Activated T-helper 17 cell treated with anti-CD3 and anti-CD28 coated beads, Interleukin-2, amount 50 U/mL, for 72 hours (primary cell): ENCODE results near the gene CDH7. TPM values are rescaled to one million over a fixed set of nuclear protein-coding genes. Genes with fewer than 3 reads are reported as not detected.

Source experiments
- ATAC-seq: fragments of 150-1000 bp; cut with Tn5 transposase; replicated peaks from 2 replicates; pipeline ENCODE4 v1.10.0; 2021; ENCODE audit warnings: mild to moderate bottlenecking, moderate library complexity
- H3K27ac Mint-ChIP-seq: one replicate; pipeline ENCODE4 v1.8.0; 2022; ENCODE audit warnings: mixed read lengths
- H3K27me3 Mint-ChIP-seq: one replicate; pipeline ENCODE4 v1.8.0; 2022; ENCODE audit warnings: mixed read lengths
- H3K36me3 Mint-ChIP-seq: one replicate; pipeline ENCODE4 v1.8.0; 2022; ENCODE audit warnings: low read depth, mild to moderate bottlenecking, mixed read lengths
- H3K4me1 Mint-ChIP-seq: one replicate; pipeline ENCODE4 v1.8.0; 2022; ENCODE audit warnings: mixed read lengths
- H3K4me3 Mint-ChIP-seq: one replicate; pipeline ENCODE4 v1.8.0; 2022; ENCODE audit warnings: mild to moderate bottlenecking, mixed read lengths
- H3K9me3 Mint-ChIP-seq: one replicate; pipeline ENCODE4 v1.8.0; 2022; ENCODE audit warnings: mixed read lengths
- total RNA-seq, 2 donors: library from RNA; stranded (reverse); gene quantifications; one replicate each; pipeline ENCODE4 v1.2.3, GENCODE V29; 2022

CDH7 gene
- not detected for total RNA-seq

DNA sequence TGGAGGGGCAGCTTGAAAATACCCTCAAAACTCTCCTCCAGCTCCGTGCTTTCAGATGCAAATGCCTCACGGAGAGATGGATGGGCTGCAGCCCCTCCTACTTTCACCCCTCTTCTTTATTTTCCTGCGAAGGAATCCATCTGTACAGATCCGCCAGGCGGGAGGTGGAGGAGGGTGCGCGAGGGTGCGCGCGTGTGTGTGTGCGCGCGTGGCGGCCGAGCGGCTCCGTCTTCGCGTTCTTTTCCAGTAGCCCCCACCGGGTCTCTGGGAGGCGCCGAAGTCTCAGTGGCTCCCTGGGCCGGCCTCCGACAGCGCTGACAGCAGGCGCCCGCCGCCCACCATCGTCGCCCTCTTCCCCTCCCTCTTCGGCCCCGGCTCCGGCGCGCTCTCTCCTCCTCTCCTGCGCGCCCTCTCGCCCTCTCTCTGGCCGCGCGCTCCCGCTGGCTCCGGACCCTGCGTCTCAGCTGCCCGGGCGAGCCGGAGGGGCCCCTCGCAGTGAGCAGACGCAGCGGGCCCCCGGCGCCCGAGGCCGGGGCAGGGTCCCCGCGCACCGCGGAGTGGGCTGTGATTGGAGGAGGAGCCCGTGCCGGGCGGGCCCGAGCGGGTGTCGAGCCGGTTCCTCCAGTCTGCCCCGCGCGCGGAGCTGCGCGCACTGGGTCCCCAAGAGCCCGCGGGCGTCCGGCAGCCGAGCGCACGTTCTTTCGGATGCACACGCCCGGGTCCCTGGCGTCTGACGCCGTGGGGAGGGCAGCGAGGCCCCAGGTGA lies at the start of gene CDH7:
Gene CDH7 (plus strand): TSS at position 624 of the 766 bp plus-strand sequence. CDS start 11,831 bp downstream, outside the sequence.
- Mint-ChIP-seq H3K27me3 (peaks cover 7% of the 10 kb centered on the region), H3K27ac (no peak within 1 kb of the TSS), H3K4me1 (peaks cover 5% of the 10 kb centered on the region), H3K36me3 (no peaks in the 10 kb centered on the region), H3K4me3 (no peak within 1 kb of the TSS), H3K9me3 (peaks cover 20% of the 10 kb centered on the region)
- ATAC-seq = no peak

- Mint-ChIP-seq H3K9me3 (peaks cover 8% of the 10 kb centered on the region), H3K4me1 (no peaks in the 10 kb centered on the region)
These were observed 46.8 kb upstream of the CDH7 start for GRCh38 chr18:65704046-65704445.

DNA sequence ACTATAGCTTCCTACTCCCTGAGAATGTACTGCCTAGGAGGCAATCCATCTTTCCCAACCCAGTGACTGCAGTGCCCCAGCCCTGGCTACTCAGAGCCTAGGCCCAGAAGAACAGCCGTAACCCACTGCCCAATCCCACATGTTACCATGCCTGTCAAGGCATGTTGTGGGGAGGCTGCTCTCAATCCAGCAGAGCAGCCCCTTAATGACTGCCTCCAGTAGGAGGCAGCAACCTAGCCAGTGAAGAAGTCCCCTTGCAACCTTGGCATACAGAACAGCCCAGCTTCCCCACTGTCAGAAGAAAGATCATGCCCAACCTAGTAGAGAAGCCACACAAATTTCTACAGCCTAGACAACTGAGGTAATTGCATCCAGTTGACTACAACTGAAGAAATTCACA lies 44.2 kb upstream of the CDH7 start:
- H3K9me3 Mint-ChIP-seq = peaks cover 13% of the 10 kb centered on the region
- ATAC-seq = no peak
- H3K4me1 Mint-ChIP-seq = no peaks in the 10 kb centered on the region
- H3K27ac Mint-ChIP-seq = no peak overlapping the region
- H3K27me3 Mint-ChIP-seq = no peaks in the 10 kb centered on the region
- no peaks in the 10 kb centered on the region for H3K36me3 Mint-ChIP-seq
- no peak overlapping the region for H3K4me3 Mint-ChIP-seq

More at GRCh38 chr18:65704046-65704445, 46.8 kb upstream of the CDH7 start:
- H3K4me3 Mint-ChIP-seq = no peak overlapping the region
- no peaks in the 10 kb centered on the region for H3K27me3 Mint-ChIP-seq
- ATAC-seq = no peak
- no peaks in the 10 kb centered on the region for H3K36me3 Mint-ChIP-seq
- no peak overlapping the region for H3K27ac Mint-ChIP-seq

DNA sequence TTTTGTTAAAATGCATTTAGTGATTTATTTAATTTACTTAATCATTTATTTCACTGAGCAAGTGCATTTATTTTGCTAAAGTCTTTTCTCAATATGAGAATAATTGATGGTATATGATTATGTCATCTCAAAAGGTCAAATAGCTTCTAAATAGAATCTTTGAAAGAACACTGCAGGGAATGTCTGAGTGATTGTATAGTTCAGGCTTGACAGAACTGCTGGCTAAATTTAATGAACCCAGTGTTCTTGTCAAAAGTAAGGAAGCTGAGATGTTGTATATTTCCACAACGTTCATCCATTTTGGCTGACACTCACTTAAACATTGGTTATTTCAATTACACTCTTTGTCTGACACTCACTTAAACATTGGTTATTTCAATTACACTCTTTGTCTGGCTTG lies 39.3 kb upstream of the CDH7 start:
- Mint-ChIP-seq H3K36me3 (no peaks in the 10 kb centered on the region), H3K27ac (no peak overlapping the region), H3K4me1 (no peaks in the 10 kb centered on the region), H3K9me3 (peaks cover 8% of the 10 kb centered on the region), H3K27me3 (no peaks in the 10 kb centered on the region), H3K4me3 (no peak overlapping the region)
- ATAC-seq = no peak

- Mint-ChIP-seq H3K27ac (no peak overlapping the region), H3K4me3 (no peak overlapping the region), H3K36me3 (no peaks in the 10 kb centered on the region), H3K4me1 (no peaks in the 10 kb centered on the region), H3K27me3 (no peaks in the 10 kb centered on the region), H3K9me3 (peaks cover 9% of the 10 kb centered on the region)
- ATAC-seq = no peak
These were observed 29.2 kb upstream of the CDH7 start for GRCh38 chr18:65721619-65722018.

- H3K9me3 Mint-ChIP-seq = peaks cover 9% of the 10 kb centered on the region
- H3K27me3 Mint-ChIP-seq = no peaks in the 10 kb centered on the region
- H3K36me3 Mint-ChIP-seq = no peaks in the 10 kb centered on the region
- H3K27ac Mint-ChIP-seq = no peak overlapping the region
- H3K4me1 Mint-ChIP-seq = no peaks in the 10 kb centered on the region
- no peak overlapping the region for H3K4me3 Mint-ChIP-seq
- no peak for ATAC-seq
These were observed 25.4 kb upstream of the CDH7 start for GRCh38 chr18:65725251-65726050.

- Mint-ChIP-seq H3K27me3 (no peaks in the 10 kb centered on the region), H3K36me3 (no peaks in the 10 kb centered on the region), H3K9me3 (peaks cover 7% of the 10 kb centered on the region), H3K4me1 (no peaks in the 10 kb centered on the region), H3K27ac (no peak overlapping the region), H3K4me3 (no peak overlapping the region)
- ATAC-seq = no peak
These were observed 15.7 kb upstream of the CDH7 start for GRCh38 chr18:65735155-65735554.

DNA sequence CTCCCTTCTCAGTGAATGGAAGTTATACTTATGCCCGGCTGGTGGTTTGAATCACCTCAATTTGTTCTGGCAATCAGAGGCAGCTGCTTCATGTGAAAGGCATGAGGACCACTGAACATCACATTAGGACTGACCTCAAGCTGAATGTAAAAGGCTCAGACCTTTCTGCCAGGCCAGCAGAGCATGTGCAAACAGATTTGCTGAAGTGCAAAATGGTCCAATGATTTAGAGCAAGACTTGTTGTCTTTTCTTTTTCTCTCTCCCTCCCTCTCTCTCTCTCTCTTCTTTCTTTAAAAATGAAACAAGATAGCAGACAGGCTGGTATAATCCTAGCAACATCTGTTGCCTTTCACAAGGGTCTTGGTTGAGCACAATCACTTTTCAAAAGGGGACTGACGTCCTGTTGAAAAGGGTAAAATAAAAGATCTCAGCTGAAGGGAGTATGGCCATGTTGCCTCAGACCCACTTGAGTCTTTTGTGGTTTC lies 13.3 kb upstream of the CDH7 start:
- Mint-ChIP-seq H3K4me3 (no peak overlapping the region), H3K9me3 (no peaks in the 10 kb centered on the region), H3K27ac (no peak overlapping the region), H3K27me3 (no peaks in the 10 kb centered on the region), H3K36me3 (no peaks in the 10 kb centered on the region), H3K4me1 (no peaks in the 10 kb centered on the region)
- ATAC-seq = no peak

- H3K27ac Mint-ChIP-seq = no peak overlapping the region
- peaks cover 5% of the 10 kb centered on the region for H3K4me1 Mint-ChIP-seq
- H3K4me3 Mint-ChIP-seq = no peak overlapping the region
- no peaks in the 10 kb centered on the region for H3K36me3 Mint-ChIP-seq
- no peak for ATAC-seq
- H3K27me3 Mint-ChIP-seq = peaks cover 7% of the 10 kb centered on the region
- peaks cover 17% of the 10 kb centered on the region for H3K9me3 Mint-ChIP-seq
These were observed 3.9 kb upstream of the CDH7 start for GRCh38 chr18:65746936-65747335.

DNA sequence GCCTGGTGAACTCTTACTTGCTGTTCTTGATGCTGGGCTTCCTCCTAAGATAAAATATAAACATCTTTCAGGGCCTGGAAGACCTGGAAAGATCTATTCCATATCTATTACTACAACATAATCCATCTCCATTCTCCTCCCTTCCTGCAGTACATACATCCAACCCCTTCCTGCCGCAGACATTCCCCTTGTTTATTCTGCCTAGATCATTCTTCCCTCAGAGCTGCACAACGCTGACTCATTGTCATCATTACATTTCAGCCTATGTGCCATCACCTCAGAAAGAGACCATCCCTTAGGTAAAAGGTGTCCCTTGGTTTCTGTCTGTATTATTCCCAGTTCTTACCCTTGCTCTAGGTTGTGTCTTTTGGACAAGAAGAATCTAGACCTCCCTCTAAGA lies 2.5 kb upstream of the CDH7 start:
- H3K9me3 Mint-ChIP-seq = peaks cover 18% of the 10 kb centered on the region
- peaks cover 5% of the 10 kb centered on the region for H3K4me1 Mint-ChIP-seq
- peaks cover 7% of the 10 kb centered on the region for H3K27me3 Mint-ChIP-seq
- no peaks in the 10 kb centered on the region for H3K36me3 Mint-ChIP-seq
- H3K4me3 Mint-ChIP-seq = no peak overlapping the region
- no peak overlapping the region for H3K27ac Mint-ChIP-seq
- ATAC-seq = no peak

DNA sequence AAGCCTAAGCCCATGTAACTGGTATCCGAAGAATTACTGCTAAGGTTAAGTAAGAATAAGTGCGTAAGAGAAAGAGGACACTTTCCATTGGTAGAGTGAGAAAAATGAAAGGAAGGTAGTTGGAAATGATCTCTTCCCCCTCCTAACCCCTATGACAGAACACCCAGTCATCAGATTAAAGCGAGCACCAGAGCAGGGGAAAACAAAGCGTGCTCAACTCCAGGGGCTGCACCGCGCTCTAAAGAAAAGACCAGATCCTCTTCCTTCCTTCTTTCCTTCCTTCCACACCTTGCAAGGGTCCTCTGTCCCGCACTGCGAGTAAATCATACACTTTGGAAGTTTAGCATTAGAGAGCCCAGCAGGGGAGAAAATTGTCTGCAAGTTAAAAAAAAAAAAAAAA lies 971 bp upstream of the CDH7 start:
- H3K27me3 Mint-ChIP-seq = peaks cover 7% of the 10 kb centered on the region
- peaks cover 5% of the 10 kb centered on the region for H3K4me1 Mint-ChIP-seq
- H3K27ac Mint-ChIP-seq = no peak overlapping the region
- peaks cover 20% of the 10 kb centered on the region for H3K9me3 Mint-ChIP-seq
- no peak for ATAC-seq
- H3K4me3 Mint-ChIP-seq = no peak overlapping the region
- no peaks in the 10 kb centered on the region for H3K36me3 Mint-ChIP-seq

- Mint-ChIP-seq H3K9me3 (peaks cover 20% of the 10 kb centered on the region), H3K4me3 (no peak overlapping the region), H3K4me1 (peaks cover 5% of the 10 kb centered on the region), H3K27me3 (peaks cover 7% of the 10 kb centered on the region), H3K36me3 (no peaks in the 10 kb centered on the region), H3K27ac (no peak overlapping the region)
- ATAC-seq = no peak
These were observed 608 bp downstream of the CDH7 start for GRCh38 chr18:65751155-65752085.

- no peak for ATAC-seq
- Mint-ChIP-seq H3K27me3 (peaks cover 7% of the 10 kb centered on the region), H3K27ac (no peak overlapping the region), H3K36me3 (no peaks in the 10 kb centered on the region), H3K4me3 (no peak overlapping the region), H3K4me1 (peaks cover 5% of the 10 kb centered on the region), H3K9me3 (peaks cover 16% of the 10 kb centered on the region)
These were observed 2.0 kb downstream of the CDH7 start for GRCh38 chr18:65752625-65753325.

GRCh38 chr18:65753520-65753919 lies 2.7 kb downstream of the CDH7 start:
- no peak for ATAC-seq
- H3K27me3 Mint-ChIP-seq = peaks cover 7% of the 10 kb centered on the region

More at GRCh38 chr18:65753520-65753919, 2.7 kb downstream of the CDH7 start:
- H3K9me3 Mint-ChIP-seq = peaks cover 12% of the 10 kb centered on the region
- H3K4me1 Mint-ChIP-seq = peaks cover 5% of the 10 kb centered on the region
- H3K36me3 Mint-ChIP-seq = no peaks in the 10 kb centered on the region
- no peak overlapping the region for H3K4me3 Mint-ChIP-seq
- H3K27ac Mint-ChIP-seq = no peak overlapping the region
